A673 (cell line): ENCODE data around the gene SAMD15. TPM values are rescaled to one million over a fixed set of nuclear protein-coding genes. Genes with fewer than 3 reads are reported as not detected.

Experiments used
- BruUV-seq: library from RNA; stranded (reverse); fragments of 400-500 nt; replicated peaks from 2 replicates; lab custom pipeline; 2021; lab: Mats Ljungman, UMichigan
- CTCF ChIA-PET: fragments of 300-600 bp; sonication (Branson Sonifier 250); formaldehyde crosslinking; loops from one replicate; lab custom pipeline; 2022; ENCODE audit warnings: antibody characterized with exemption; lab: Charles Lee
- POLR2A ChIA-PET: fragments of 300-600 bp; sonication (Branson Sonifier 250); formaldehyde crosslinking; loops from one replicate; lab custom pipeline; 2022; ENCODE audit warnings: antibody characterized with exemption; ENCODE audit not compliant: low non-redundant PET; lab: Charles Lee
- DNase-seq: peaks from one replicate; pipeline ENCODE4 v3.0.0-alpha.2; 2015; ENCODE audit warnings: low spot score
- H3K27ac ChIP-seq: fragments of 200-600 bp; sonication (generic); 2 replicates; pipeline ENCODE4 v1.5.1; 2016; ENCODE audit warnings: mixed run types, low read depth, mild to moderate bottlenecking, mixed read lengths, antibody characterized with exemption, low read length; ENCODE audit not compliant: poor library complexity, severe bottlenecking
- H3K27me3 ChIP-seq: fragments of 200-600 bp; sonication (generic); replicated peaks from 2 replicates; pipeline ENCODE4 v1.6.1; 2017; ENCODE audit warnings: mixed run types, low read depth, mild to moderate bottlenecking, mixed read lengths, antibody characterized with exemption, low read length; ENCODE audit not compliant: insufficient read depth, poor library complexity
- H3K36me3 ChIP-seq: fragments of 200-600 bp; sonication (generic); 2 replicates; pipeline ENCODE4 v1.6.1; 2016; ENCODE audit warnings: mixed run types, mild to moderate bottlenecking, mixed read lengths, antibody characterized with exemption, low read length; ENCODE audit not compliant: insufficient read depth, poor library complexity, severe bottlenecking
- H3K4me1 ChIP-seq: fragments of 200-600 bp; sonication (generic); 2 replicates; pipeline ENCODE4 v1.6.1; 2017; ENCODE audit warnings: mixed run types, mild to moderate bottlenecking, mixed read lengths, antibody characterized with exemption, low read length; ENCODE audit not compliant: insufficient read depth, poor library complexity, severe bottlenecking
- H3K4me3 ChIP-seq: fragments of 200-600 bp; sonication (generic); 2 replicates; pipeline ENCODE4 v1.5.1; 2016; ENCODE audit warnings: low read depth, mixed run types, mild to moderate bottlenecking, mixed read lengths, low read length; ENCODE audit not compliant: poor library complexity, severe bottlenecking
- H3K9me3 ChIP-seq: fragments of 200-600 bp; sonication (generic); 2 replicates; pipeline ENCODE4 v1.6.1; 2016; ENCODE audit warnings: mixed run types, low read depth, mild to moderate bottlenecking, mixed read lengths, antibody characterized with exemption, low read length; ENCODE audit not compliant: poor library complexity, severe bottlenecking
- EZH2 ChIP-seq: fragments of 200-600 bp; sonication (generic); IDR thresholded peaks from 2 replicates; pipeline ENCODE4 v1.6.1; 2017; ENCODE audit warnings: borderline replicate concordance, low read depth, mild to moderate bottlenecking, mixed read lengths, antibody characterized with exemption, low read length; ENCODE audit not compliant: poor library complexity, severe bottlenecking
- intact Hi-C: fragments of 100-400 bp; cut with micrococcal nuclease; formaldehyde crosslinking; loops from one replicate; pipeline ENCODE4 v1.10.0; 2022; ENCODE audit not compliant: unreplicated experiment
- total RNA-seq: library from RNA; stranded (reverse); gene quantifications from 2 replicates; pipeline ENCODE4 v1.2.3, GENCODE V29; 2021
- TF ChIP-seq, protein P1 (sequence below): fragments of 300-800, 200-600 bp; sonication (generic); conservative IDR thresholded peaks from 2 replicates; pipeline ENCODE4 v1.5.1; 2017; ENCODE audit warnings: low read depth, mild to moderate bottlenecking, antibody characterized with exemption, low read length, moderate library complexity, mixed read lengths

Gene SAMD15
- total RNA-seq, 1 experiment from 2014 or later = 2.4 TPM

GRCh38 chr14:77353469-77354141, 23.6 kb upstream of the SAMD15 start:
- Histone ChIP-seq H3K27me3 (no peaks in the 10 kb centered on the region), H3K36me3 (no peaks in the 10 kb centered on the region), H3K9me3 (no peaks in the 10 kb centered on the region), H3K4me1 (no peaks in the 10 kb centered on the region), H3K27ac (no peak overlapping the region), H3K4me3 (no peak overlapping the region)
- POLR2A ChIA-PET = no interaction called here
- CTCF ChIA-PET = no interaction called here
- TF ChIP-seq EZH2 = no peak
- TF ChIP-seq, protein P1, sequence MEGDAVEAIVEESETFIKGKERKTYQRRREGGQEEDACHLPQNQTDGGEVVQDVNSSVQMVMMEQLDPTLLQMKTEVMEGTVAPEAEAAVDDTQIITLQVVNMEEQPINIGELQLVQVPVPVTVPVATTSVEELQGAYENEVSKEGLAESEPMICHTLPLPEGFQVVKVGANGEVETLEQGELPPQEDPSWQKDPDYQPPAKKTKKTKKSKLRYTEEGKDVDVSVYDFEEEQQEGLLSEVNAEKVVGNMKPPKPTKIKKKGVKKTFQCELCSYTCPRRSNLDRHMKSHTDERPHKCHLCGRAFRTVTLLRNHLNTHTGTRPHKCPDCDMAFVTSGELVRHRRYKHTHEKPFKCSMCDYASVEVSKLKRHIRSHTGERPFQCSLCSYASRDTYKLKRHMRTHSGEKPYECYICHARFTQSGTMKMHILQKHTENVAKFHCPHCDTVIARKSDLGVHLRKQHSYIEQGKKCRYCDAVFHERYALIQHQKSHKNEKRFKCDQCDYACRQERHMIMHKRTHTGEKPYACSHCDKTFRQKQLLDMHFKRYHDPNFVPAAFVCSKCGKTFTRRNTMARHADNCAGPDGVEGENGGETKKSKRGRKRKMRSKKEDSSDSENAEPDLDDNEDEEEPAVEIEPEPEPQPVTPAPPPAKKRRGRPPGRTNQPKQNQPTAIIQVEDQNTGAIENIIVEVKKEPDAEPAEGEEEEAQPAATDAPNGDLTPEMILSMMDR = no peak
- no TSS peak for BruUV-seq
- no peak for DNase-seq
- intact Hi-C loops = no loop called here

GRCh38 chr14:77355811-77356210, 21.4 kb upstream of the SAMD15 start:
- Histone ChIP-seq H3K4me3 (no peak overlapping the region), H3K27me3 (no peaks in the 10 kb centered on the region), H3K36me3 (no peaks in the 10 kb centered on the region), H3K4me1 (no peaks in the 10 kb centered on the region), H3K9me3 (no peaks in the 10 kb centered on the region), H3K27ac (no peak overlapping the region)
- BruUV-seq = no TSS peak
- DNase-seq = no peak
- POLR2A ChIA-PET = interaction anchor here (0.6 kb wide), 1 partner anchor 363 kb away, joined by 3 read pairs; no protein-coding TSS in a partner anchor
- intact Hi-C loops = no loop called here
- CTCF ChIA-PET = no interaction called here
- TF ChIP-seq, protein P1 = no peak
- no peak for TF ChIP-seq EZH2

DNA sequence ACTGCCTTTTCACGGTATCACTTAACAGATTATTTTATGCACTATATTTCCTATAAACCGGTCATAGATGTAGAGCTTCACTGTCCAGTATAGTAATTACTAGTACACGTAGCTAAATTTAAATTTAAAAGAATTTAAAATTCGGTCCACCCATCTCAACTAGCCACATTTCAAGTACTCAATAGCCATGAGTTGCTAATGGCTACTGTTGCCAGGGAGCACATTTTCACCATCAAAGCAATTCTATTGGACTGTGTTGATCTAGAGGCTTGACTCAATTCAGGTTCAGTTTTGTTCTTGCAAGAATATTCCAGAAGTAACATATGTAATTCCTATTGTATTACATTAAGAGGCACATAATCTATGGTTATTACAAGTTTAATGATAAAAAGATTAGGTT, 20.3 kb upstream of the SAMD15 start:
- Histone ChIP-seq H3K27me3 (no peaks in the 10 kb centered on the region), H3K9me3 (no peaks in the 10 kb centered on the region), H3K4me3 (no peak overlapping the region), H3K36me3 (no peaks in the 10 kb centered on the region), H3K27ac (no peak overlapping the region), H3K4me1 (no peaks in the 10 kb centered on the region)
- ChIA-PET POLR2A (no interaction called here), CTCF (no interaction called here)
- DNase-seq = no peak
- TF ChIP-seq, protein P1 = no peak
- no peak for TF ChIP-seq EZH2
- intact Hi-C loops = no loop called here
- no TSS peak for BruUV-seq
